D341Med (cell line): ENCODE data around the gene UBA52.
"Not testable (repeated sequence)": the region's sequence is repeated elsewhere in the genome, so short reads cannot be mapped to it uniquely, and the experiment has no call there.

Experiments used
- DNase-seq: peaks from one replicate; pipeline ENCODE4 v3.0.0; 2012; ENCODE audit warnings: low spot score

Gene UBA52

DNA sequence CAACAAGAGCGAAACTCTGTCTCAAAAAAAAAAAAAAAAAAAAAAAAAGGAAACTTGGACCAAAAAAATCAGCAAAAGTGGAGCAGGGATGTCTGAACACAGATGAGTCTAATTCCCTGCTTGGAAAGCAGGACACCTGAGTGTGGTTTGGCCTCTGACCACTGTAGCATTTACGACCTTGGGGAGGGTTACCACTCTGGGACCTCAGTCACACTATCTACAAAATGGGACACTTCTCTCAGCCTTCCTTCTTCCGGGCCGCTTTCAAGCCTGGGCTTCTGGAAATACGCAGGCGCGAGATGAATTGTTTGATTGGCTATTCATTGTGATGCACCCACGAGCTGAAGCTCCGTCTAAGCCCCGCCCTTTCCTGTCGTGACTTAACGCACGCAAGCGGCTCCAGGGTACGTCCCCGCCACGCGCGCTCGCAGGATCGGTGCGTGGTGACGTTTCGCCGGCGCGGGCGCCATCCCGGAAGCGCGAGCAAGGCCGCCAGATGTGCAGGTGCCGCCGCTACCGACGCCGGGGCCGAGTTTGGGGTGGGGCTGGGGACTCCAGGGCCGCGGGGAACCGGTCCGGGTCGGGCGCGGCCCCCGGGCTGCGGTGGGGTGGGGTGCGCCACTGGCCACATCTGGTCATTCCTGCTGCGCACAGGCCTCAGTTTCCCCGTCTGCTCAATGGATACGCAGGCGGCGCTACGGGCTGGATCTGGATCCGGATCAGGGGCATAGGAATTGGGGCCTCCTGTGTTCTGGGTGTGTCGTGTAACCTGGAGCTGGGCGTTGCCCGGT is 14.1 kb upstream of the UBA52 start, which contains the start of gene KXD1:
Gene KXD1 (plus strand): TSS at position 460 of the 791 bp plus-strand sequence. CDS start 4,187 bp downstream, outside the sequence.
- DNase-seq: peak; percentile 97

GRCh38 chr19:18558202-18558555 is 13.5 kb upstream of the UBA52 start:
- no peak for DNase-seq

DNA sequence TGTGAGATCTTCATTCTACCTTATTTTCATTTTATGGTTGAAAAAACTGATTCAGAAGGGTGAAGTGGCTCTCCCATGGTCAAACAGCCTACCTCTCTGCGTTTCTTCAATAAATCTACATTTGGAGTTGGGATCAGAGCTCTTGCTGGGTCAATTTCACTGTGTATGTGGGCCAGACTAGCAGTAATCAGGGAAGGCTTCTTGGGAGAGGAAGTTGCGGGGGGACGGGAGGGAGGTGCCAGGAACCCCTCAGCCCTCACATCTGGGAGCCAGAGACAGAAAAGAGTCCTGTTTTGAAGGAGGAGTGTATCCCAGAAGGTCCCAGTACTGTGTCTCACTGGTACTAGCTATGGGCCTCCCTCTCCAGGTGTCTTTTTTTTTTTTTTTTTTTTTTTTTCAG is 13.1 kb upstream of the UBA52 start:
- DNase-seq: no peak

DNA sequence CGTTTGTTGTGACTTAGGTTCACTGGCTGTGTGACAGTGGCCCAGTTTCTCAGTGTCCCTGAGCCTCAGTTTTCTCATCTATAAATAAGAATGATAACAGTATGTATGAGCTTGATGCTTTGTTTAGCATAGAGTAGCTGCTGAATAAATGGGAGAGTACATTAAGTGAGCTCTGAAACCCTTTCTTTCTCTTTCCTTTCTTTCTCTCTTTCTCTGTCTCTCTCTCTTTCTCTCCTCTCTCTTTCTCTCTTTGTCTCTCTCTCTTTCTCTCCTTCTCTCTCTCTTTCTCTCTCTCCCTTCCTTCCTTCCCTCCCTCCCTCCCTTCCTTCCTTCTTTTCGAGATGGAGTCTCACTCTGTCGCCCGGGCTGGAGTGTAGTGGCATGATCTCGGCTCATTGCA is 12.0 kb upstream of the UBA52 start:
- DNase-seq: no peak

GRCh38 chr19:18562086-18562485 is 9.6 kb upstream of the UBA52 start:
- DNase-seq: no peak

DNA sequence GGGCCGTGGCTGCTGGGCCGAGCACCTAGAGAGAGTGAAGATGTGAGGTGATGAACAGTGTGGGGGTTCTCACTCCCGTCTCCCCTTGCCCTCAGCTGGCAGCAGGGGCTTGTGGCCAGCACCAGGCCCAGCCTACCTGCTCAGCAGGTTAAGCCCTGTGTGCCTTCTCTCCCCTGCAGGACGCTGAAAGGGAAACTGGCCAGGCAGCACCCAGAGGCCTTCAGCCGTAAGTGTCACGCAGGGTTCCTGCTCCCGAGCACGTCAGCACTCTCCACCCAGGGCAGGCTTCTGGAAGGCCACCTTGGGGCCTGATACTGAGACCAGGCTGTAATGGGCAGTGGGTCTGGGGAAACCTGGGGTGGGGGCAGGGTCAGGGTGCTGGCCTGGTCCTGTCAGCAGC is 4.7 kb upstream of the UBA52 start:
- DNase-seq: no peak

- DNase-seq: no peak
Observed at GRCh38 chr19:18568367-18568766, 3.3 kb upstream of the UBA52 start.

GRCh38 chr19:18574691-18575291 is 3.1 kb downstream of the UBA52 start:
- no peak for DNase-seq

- DNase-seq: no peak
Observed at GRCh38 chr19:18576383-18576782, 4.7 kb downstream of the UBA52 start.

- DNase-seq: no peak
Observed at GRCh38 chr19:18577365-18577914, 5.8 kb downstream of the UBA52 start.

GRCh38 chr19:18580311-18580710 is 8.7 kb downstream of the UBA52 start:
- DNase-seq: no peak

DNA sequence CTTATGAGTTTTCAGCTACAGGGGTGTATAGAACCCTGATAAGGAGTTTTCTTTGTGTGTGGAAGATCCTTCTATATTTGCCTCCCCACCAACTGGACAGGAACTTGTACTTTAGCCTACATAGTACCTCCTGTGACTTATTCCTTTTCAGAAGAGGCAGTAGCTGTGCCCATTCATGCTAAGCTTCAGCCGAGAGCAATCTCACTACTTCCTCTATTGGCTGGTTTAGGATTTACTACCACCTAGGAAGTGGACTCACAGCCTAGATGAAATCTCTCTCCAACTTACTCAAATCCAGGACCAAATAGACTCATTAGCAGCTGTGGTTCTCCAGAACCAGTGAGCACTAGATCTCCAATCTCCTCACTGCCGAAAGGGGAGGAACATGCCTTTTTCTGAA is 14.6 kb downstream of the UBA52 start:
- DNase-seq: no peak

DNA sequence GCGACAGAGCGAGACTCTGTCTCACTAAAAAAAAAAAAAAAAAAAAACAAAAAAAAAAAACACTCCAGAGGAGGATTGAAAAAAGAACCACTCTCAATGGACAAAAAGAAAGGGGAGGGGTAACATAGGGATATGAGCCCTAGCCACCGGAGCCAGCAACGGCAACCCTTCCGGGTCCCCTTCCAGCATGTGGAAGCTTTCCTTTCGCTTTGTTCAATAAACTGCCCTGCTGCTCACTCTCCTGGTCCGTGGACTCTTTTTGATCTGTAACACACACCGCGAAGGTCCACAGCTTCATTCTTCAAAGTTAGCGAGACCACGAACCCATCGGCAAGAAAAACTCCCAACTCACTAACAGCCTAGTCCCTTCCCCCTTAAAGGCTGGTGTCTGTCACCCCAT is 15.9 kb downstream of the UBA52 start:
- no peak for DNase-seq

DNA sequence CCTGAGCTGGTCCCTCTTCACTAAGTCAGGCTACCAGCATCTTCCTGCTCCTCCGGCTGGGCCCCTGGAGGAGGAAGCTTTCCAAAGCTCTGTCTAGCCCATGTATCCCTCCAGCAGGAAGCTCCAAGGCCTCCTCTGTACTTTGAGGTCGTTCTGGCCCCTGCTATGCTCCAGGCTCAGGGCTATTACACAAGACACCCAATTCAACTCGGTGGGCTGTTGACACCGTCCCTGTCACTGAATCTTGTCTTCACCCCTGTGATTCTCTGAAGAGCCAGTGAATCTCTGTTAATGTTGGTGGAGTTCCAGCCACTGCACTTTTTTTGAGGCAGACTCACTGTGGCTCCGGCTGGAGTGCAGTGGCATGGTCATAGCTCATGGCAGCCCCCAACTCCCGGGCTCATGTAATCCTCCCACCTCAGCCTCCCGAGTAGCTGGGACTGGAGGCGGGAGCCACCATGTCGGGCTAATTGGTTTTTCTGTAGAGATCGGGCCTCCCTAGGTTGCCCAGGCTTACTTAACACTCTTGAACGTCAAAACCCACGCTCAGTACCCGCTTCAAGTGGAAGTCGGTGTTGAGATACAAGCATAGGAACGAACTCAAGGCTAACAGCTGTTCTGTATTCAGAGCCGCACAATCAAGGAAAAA is 16.4 kb downstream of the UBA52 start:
- no peak for DNase-seq

DNA sequence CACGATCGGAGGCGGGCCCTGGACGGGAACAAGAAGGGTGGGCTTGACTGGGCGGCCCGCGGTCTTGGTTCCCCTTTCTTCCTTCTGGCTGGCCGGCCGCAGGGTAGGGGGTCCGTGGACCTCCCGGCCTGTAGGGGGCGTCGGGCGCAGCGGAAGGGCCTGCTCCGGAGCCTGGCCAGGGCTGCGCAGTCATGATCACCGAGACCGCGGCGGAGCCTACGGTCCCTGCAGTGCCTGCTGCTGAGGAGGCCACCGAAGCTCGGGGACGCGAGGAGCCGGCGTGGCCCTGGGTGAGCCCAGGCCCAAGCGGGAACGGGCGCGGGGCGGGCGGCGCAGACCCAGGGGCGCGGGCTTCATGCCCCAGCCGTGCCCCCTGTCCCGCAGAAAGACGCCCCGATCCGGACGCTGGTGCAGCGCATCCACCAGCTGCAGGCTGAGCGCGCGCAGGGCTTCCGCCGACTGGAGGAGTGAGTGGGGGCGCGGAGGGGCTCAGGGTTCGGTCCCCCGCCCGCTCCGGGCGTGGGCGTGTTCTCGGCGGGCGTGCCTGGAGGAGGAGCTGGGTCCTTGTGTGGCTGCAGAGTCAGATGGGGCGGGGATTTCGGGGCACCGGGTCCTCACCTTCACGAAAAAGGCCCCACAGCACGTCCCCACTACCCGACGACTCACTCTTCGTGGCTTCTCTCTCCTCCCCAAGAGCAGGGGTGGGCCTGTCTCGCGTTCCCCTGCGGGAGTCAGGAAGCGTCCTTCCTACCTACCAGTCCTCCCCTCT is 17.1 kb downstream of the UBA52 start, which contains the start of gene REX1BD:
Gene REX1BD (plus strand): TSS at position 188 of the 769 bp plus-strand sequence. CDS start 4 bp downstream, at position 192.
- DNase-seq: peak; percentile 91

DNA sequence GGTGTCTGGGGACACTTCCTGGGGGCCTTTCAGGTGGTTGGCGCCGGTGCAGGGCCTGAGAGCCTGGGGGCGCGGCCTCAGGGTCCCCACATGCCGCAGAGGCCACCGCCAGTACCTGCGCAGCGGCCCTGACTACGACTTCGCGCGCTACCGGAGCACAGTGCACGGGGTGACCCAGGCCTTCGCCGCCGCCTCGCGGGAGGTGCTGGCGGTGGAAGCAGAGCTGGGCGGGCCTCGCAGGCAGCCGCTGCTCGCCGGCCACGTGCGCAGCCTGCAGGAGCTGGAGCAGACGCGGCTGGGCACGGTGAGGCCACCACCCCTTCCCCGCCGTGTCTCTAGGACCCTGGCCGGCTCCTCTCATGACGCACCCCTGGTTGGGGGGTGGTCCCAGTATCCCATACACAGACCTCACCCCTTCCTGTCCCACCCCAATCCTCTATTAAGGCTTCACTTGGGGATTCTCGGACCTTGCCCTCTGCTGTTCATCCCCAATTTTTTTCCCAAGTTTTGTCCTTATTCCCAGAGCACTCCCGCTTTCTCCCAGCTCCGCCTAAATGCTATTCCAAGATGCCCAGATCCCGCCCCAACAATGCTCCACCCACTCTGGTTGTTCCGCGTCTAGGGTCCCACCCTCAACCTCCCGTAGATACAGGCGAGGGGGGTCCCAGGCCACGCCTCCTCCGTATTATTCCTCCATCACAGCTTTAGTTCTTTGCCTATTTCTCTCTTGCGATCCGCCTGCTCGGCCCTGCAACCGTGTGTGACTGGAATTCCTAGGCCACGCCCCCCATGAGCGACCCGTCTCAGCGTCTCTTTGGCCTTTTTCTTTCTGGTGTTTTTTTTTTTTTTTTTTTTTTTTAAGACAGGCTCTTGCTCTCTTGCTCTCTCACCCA is 18.0 kb downstream of the UBA52 start:
- DNase-seq: peak; percentile 83

- DNase-seq: no peak
Observed at GRCh38 chr19:18590273-18591272, 18.9 kb downstream of the UBA52 start.

DNA sequence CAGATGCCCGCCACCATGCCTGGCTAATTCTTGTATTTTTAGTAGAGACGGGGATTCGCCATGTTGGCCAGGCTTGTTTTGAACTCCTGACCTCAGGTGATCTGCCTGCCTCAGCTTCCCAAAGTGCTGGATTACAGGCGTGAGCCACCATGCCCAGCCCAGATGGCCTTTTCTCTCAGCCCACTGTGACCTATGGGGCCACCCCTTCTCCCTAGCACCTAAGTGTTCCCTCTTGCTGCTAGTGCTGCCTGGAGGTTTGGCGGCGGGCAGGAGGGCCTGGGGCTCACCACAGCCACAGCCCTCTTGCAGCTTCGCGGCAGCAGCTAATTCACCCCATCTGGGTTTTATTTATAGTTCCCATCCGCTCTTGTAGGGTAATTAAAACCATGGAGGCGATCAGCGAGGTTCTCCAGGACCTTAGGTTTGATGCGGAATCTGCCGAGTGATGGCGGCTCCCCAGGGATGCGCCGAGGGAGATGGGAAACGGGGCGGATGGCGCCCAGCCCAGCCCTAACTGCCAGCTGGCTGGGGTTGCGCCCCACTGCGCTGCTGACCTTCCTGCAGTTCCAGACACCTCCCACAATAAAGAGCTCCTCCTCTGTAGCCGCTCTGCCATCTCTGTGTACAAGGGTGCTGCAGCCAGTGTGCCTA is 20.2 kb downstream of the UBA52 start:
- DNase-seq: no peak

- not testable (repeated sequence) for DNase-seq
Observed at GRCh38 chr19:18592732-18593131, 21.1 kb downstream of the UBA52 start.
